ENCODE measurements around the gene CTNNA1. TPM values are rescaled to one million over a fixed set of nuclear protein-coding genes. Genes with fewer than 3 reads are reported as not detected.

Gene CTNNA1
- polyA plus RNA-seq, 1 experiment, result 140 TPM

- no peak overlapping the region for H3K27ac ChIP-seq (ENCODE audit: low read depth, low read length)
- no peak overlapping the region for H3K4me3 ChIP-seq (ENCODE audit: low read depth, low read length)
- H3K9me3 ChIP-seq (ENCODE audit: control insufficient read depth, insufficient read depth, low read length), result peaks cover 4% of the 10 kb centered on the region; the same call in 1 of the 2 replicates
- POLR2A ChIA-PET, result interaction anchor here (0.6 kb wide), 1 partner anchor 159 kb away, joined by 3 read pairs; no protein-coding TSS in a partner anchor
- DNase-seq (ENCODE audit: low read depth, low spot score), result peak; percentile 41
- no peak for TF ChIP-seq CTCF (IDR thresholded peaks at IDR 0.05; ENCODE audit: low read depth, low read length)
- no peaks in the 10 kb centered on the region for H3K27me3 ChIP-seq (ENCODE audit: control insufficient read depth, insufficient read depth, low read length)
- CTCF ChIA-PET, result no interaction called here
These were observed 152.3 kb downstream of the CTNNA1 start for GRCh38 chr5:138905541-138905940.

- POLR2A ChIA-PET, result no interaction called here
- no peak overlapping the region for H3K27ac ChIP-seq (ENCODE audit: low read depth, low read length)
- H3K9me3 ChIP-seq (ENCODE audit: control insufficient read depth, insufficient read depth, low read length), result peaks cover 5% of the 10 kb centered on the region; the same call in 1 of the 2 replicates
- no peak overlapping the region for H3K4me3 ChIP-seq (ENCODE audit: low read depth, low read length)
- no peak for TF ChIP-seq CTCF (IDR thresholded peaks at IDR 0.05; ENCODE audit: low read depth, low read length)
- CTCF ChIA-PET, result no interaction called here
- no peak for DNase-seq (ENCODE audit: low read depth, low spot score)
- no peaks in the 10 kb centered on the region for H3K27me3 ChIP-seq (ENCODE audit: control insufficient read depth, insufficient read depth, low read length)
These were observed 156.5 kb downstream of the CTNNA1 start for GRCh38 chr5:138909734-138910133.

GRCh38 chr5:138910546-138911185, 157.4 kb downstream of the CTNNA1 start:
- Histone ChIP-seq H3K9me3 (ENCODE audit: control insufficient read depth, insufficient read depth, low read length) (peaks cover 5% of the 10 kb centered on the region; the same call in 1 of the 2 replicates), H3K27ac (ENCODE audit: low read depth, low read length) (no peak overlapping the region), H3K27me3 (ENCODE audit: control insufficient read depth, insufficient read depth, low read length) (no peaks in the 10 kb centered on the region), H3K4me3 (ENCODE audit: low read depth, low read length) (no peak overlapping the region)
- ChIA-PET CTCF (no interaction called here), POLR2A (no interaction called here)
- DNase-seq (ENCODE audit: low read depth, low spot score), result no peak
- TF ChIP-seq CTCF (IDR thresholded peaks at IDR 0.05; ENCODE audit: low read depth, low read length), result no peak

- Histone ChIP-seq H3K27ac (ENCODE audit: low read depth, low read length) (no peak overlapping the region), H3K4me3 (ENCODE audit: low read depth, low read length) (no peak overlapping the region), H3K27me3 (ENCODE audit: control insufficient read depth, insufficient read depth, low read length) (no peaks in the 10 kb centered on the region), H3K9me3 (ENCODE audit: control insufficient read depth, insufficient read depth, low read length) (peaks cover 5% of the 10 kb centered on the region; the same call in 1 of the 2 replicates)
- no peak for TF ChIP-seq CTCF (IDR thresholded peaks at IDR 0.05; ENCODE audit: low read depth, low read length)
- ChIA-PET POLR2A (interaction anchor here (0.6 kb wide), 1 partner anchor 189 kb away, joined by 3 read pairs; no protein-coding TSS in a partner anchor), CTCF (no interaction called here)
- no peak for DNase-seq (ENCODE audit: low read depth, low spot score)
These were observed 158.2 kb downstream of the CTNNA1 start for GRCh38 chr5:138911441-138911840.

GRCh38 chr5:138912093-138912492, 158.9 kb downstream of the CTNNA1 start:
- DNase-seq (ENCODE audit: low read depth, low spot score), result no peak
- no peaks in the 10 kb centered on the region for H3K27me3 ChIP-seq (ENCODE audit: control insufficient read depth, insufficient read depth, low read length)
- H3K4me3 ChIP-seq (ENCODE audit: low read depth, low read length), result no peak overlapping the region
- POLR2A ChIA-PET, result no interaction called here
- TF ChIP-seq CTCF (IDR thresholded peaks at IDR 0.05; ENCODE audit: low read depth, low read length), result no peak
- no peak overlapping the region for H3K27ac ChIP-seq (ENCODE audit: low read depth, low read length)
- CTCF ChIA-PET, result no interaction called here
- H3K9me3 ChIP-seq (ENCODE audit: control insufficient read depth, insufficient read depth, low read length), result peaks cover 5% of the 10 kb centered on the region; the same call in 1 of the 2 replicates
